KMS-11 (cell line): ENCODE results near the gene TNFRSF6B.
A peak's percentile ranks its signal among the peaks of the same experiment; 100 is the strongest.
"Not testable (repeated sequence)": the region's sequence is repeated elsewhere in the genome, so short reads cannot be mapped to it uniquely, and the experiment has no call there.

Experiments
- H2AFZ ChIP-seq: fragments of 200-600 bp; sonication (generic); 2 replicates; pipeline ENCODE4 v1.6.1; 2016; ENCODE audit warnings: antibody characterized with exemption, mixed run types, low read depth
- H3K27ac ChIP-seq: fragments of 200-600 bp; sonication (generic); 2 replicates; pipeline ENCODE4 v1.6.1; 2016; ENCODE audit warnings: mild to moderate bottlenecking, mixed run types
- H3K27me3 ChIP-seq: fragments of 200-600 bp; sonication (generic); 2 replicates; pipeline ENCODE4 v1.6.1; 2017; ENCODE audit warnings: mild to moderate bottlenecking, low read depth, mixed run types, moderate library complexity; ENCODE audit not compliant: insufficient read depth
- H3K36me3 ChIP-seq: fragments of 200-600 bp; sonication (generic); 2 replicates; pipeline ENCODE4 v1.6.1; 2017; ENCODE audit warnings: mild to moderate bottlenecking, mixed run types; ENCODE audit not compliant: insufficient read depth
- H3K4me1 ChIP-seq: fragments of 200-600 bp; sonication (generic); 2 replicates; pipeline ENCODE4 v1.6.1; 2016; ENCODE audit warnings: mild to moderate bottlenecking, low read depth, mixed run types; ENCODE audit not compliant: poor library complexity, severe bottlenecking
- H3K4me2 ChIP-seq: fragments of 200-600 bp; sonication (generic); 2 replicates; pipeline ENCODE4 v1.7.0; 2016; ENCODE audit warnings: mild to moderate bottlenecking, mixed run types
- H3K4me3 ChIP-seq: fragments of 200-600 bp; sonication (generic); IDR thresholded peaks from 2 replicates; pipeline ENCODE4 v1.6.1; 2017; ENCODE audit warnings: low read depth, low read length, mixed read lengths; ENCODE audit not compliant: insufficient read depth
- H3K79me2 ChIP-seq: fragments of 200-600 bp; sonication (generic); 2 replicates; pipeline ENCODE4 v1.6.1; 2016; ENCODE audit warnings: low read depth, mixed run types; ENCODE audit not compliant: insufficient read depth
- H3K9ac ChIP-seq: fragments of 200-600 bp; sonication (generic); 2 replicates; pipeline ENCODE4 v1.6.1; 2016; ENCODE audit warnings: mild to moderate bottlenecking, mixed run types
- H4K20me1 ChIP-seq: fragments of 200-600 bp; sonication (generic); 2 replicates; pipeline ENCODE4 v1.6.1; 2016; ENCODE audit warnings: mild to moderate bottlenecking, mixed run types; ENCODE audit not compliant: insufficient read depth
- TF ChIP-seq, protein P1 (sequence below): fragments of 200-600 bp; sonication (generic); conservative IDR thresholded peaks from 2 replicates; pipeline ENCODE4 v1.6.1; 2017; ENCODE audit warnings: low read depth, mild to moderate bottlenecking, antibody characterized with exemption, low read length, moderate library complexity, mixed read lengths

The TNFRSF6B gene

DNA sequence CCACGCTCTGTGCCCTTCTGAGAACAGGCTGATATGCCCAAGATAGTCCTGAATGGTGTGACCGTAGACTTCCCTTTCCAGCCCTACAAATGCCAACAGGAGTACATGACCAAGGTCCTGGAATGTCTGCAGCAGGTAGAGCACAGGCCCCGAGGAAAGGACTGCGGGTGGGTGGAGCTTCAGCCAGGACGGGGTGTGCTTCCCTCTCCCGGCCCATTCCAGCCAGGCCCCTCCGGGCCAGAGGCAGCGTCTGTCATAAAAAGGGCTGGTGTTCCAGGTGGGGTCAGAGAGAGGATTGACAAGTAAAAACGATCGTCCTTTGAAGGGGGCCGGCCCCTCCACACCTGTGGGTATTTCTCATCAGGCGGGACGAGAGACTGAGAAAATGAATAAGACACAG lies 37.1 kb upstream of the TNFRSF6B start:
- H3K27me3 ChIP-seq, result peaks cover 18% of the 10 kb centered on the region
- H4K20me1 ChIP-seq, result no peaks in the 10 kb centered on the region
- H3K79me2 ChIP-seq, result no peaks in the 10 kb centered on the region; the same call in 1 of the 2 replicates
- H3K36me3 ChIP-seq, result no peaks in the 10 kb centered on the region
- no peak overlapping the region for H3K27ac ChIP-seq
- no peaks in the 10 kb centered on the region for H3K4me1 ChIP-seq
- no peak overlapping the region for H3K9ac ChIP-seq
- TF ChIP-seq, protein P1, sequence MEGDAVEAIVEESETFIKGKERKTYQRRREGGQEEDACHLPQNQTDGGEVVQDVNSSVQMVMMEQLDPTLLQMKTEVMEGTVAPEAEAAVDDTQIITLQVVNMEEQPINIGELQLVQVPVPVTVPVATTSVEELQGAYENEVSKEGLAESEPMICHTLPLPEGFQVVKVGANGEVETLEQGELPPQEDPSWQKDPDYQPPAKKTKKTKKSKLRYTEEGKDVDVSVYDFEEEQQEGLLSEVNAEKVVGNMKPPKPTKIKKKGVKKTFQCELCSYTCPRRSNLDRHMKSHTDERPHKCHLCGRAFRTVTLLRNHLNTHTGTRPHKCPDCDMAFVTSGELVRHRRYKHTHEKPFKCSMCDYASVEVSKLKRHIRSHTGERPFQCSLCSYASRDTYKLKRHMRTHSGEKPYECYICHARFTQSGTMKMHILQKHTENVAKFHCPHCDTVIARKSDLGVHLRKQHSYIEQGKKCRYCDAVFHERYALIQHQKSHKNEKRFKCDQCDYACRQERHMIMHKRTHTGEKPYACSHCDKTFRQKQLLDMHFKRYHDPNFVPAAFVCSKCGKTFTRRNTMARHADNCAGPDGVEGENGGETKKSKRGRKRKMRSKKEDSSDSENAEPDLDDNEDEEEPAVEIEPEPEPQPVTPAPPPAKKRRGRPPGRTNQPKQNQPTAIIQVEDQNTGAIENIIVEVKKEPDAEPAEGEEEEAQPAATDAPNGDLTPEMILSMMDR, result no peak
- no peak overlapping the region for H2AFZ ChIP-seq
- H3K4me2 ChIP-seq, result peak overlapping the region; percentile 91; the same call in 1 of the 2 replicates
- no peak overlapping the region for H3K4me3 ChIP-seq

GRCh38 chr20:63660174-63660573 lies 36.3 kb upstream of the TNFRSF6B start:
- not testable (repeated sequence) for H4K20me1 ChIP-seq, H3K9ac ChIP-seq, H3K4me3 ChIP-seq, H3K27ac ChIP-seq, H3K36me3 ChIP-seq, H3K79me2 ChIP-seq, H3K27me3 ChIP-seq, H3K4me2 ChIP-seq, H2AFZ ChIP-seq, H3K4me1 ChIP-seq

- Histone ChIP-seq H3K4me1 (no peaks in the 10 kb centered on the region), H3K27me3 (peaks cover 5% of the 10 kb centered on the region; the same call in 1 of the 2 replicates), H3K27ac (no peak overlapping the region), H3K9ac (no peak overlapping the region), H3K4me3 (no peak overlapping the region), H2AFZ (no peak overlapping the region), H3K79me2 (no peaks in the 10 kb centered on the region; the same call in 1 of the 2 replicates), H3K36me3 (no peaks in the 10 kb centered on the region), H3K4me2 (no peak overlapping the region), H4K20me1 (no peaks in the 10 kb centered on the region)
- TF ChIP-seq, protein P1, result no peak
These were observed 35.8 kb upstream of the TNFRSF6B start for GRCh38 chr20:63660622-63661021.

GRCh38 chr20:63661108-63661507 lies 35.3 kb upstream of the TNFRSF6B start:
- Histone ChIP-seq H3K36me3 (no peaks in the 10 kb centered on the region), H3K27ac (no peak overlapping the region), H3K4me1 (no peaks in the 10 kb centered on the region), H3K4me3 (no peak overlapping the region), H4K20me1 (no peaks in the 10 kb centered on the region), H3K27me3 (peaks cover under 1% of the 10 kb centered on the region; the same call in 1 of the 2 replicates), H3K9ac (no peak overlapping the region), H2AFZ (no peak overlapping the region), H3K4me2 (no peak overlapping the region), H3K79me2 (no peaks in the 10 kb centered on the region; the same call in 1 of the 2 replicates)
- TF ChIP-seq, protein P1, result no peak

GRCh38 chr20:63661959-63662812 lies 34.3 kb upstream of the TNFRSF6B start:
- no peaks in the 10 kb centered on the region for H3K36me3 ChIP-seq
- TF ChIP-seq, protein P1, result no peak

More at GRCh38 chr20:63661959-63662812, 34.3 kb upstream of the TNFRSF6B start:
- Histone ChIP-seq H3K4me2 (no peak overlapping the region), H3K27ac (no peak overlapping the region), H3K9ac (no peak overlapping the region), H2AFZ (no peak overlapping the region), H3K4me1 (no peaks in the 10 kb centered on the region), H4K20me1 (no peaks in the 10 kb centered on the region), H3K79me2 (no peaks in the 10 kb centered on the region; the same call in 1 of the 2 replicates), H3K4me3 (no peak overlapping the region), H3K27me3 (no peaks in the 10 kb centered on the region)
